SK-N-MC (cell line): ENCODE results near the gene ACER3.

Experiments
- EZH2 ChIP-seq: fragments of 200-600 bp; sonication (generic); IDR thresholded peaks from one replicate; pipeline ENCODE4 v1.6.1; 2017; ENCODE audit warnings: antibody characterized with exemption
- POLR2AphosphoS5 ChIP-seq: IDR thresholded peaks from 2 replicates; pipeline ENCODE4 v1.6.1; 2012; ENCODE audit warnings: mild to moderate bottlenecking, low read depth, low read length, borderline replicate concordance

GRCh38 chr11:76849376-76849775, 11.3 kb upstream of the ACER3 start:
- TF ChIP-seq POLR2AphosphoS5: no peak
- TF ChIP-seq EZH2: no peak
